ENCODE data around the gene RASA2. TPM values are rescaled to one million over a fixed set of nuclear protein-coding genes. Genes with fewer than 3 reads are reported as not detected.
A peak's percentile ranks its signal among the peaks of the same experiment; 100 is the strongest.

The RASA2 gene
- polyA plus RNA-seq, 1 donor from 2014 or later, result 37.5 TPM

GRCh38 chr3:141575879-141576743, 89.3 kb downstream of the RASA2 start:
- Histone ChIP-seq H4K20me1 (ENCODE audit: insufficient read depth) (no peaks in the 10 kb centered on the region), H3F3A (ENCODE audit: insufficient read depth, low read length, poor library complexity, severe bottlenecking) (no peaks in the 10 kb centered on the region), H2AFZ (ENCODE audit: low read depth, low read length) (no peak overlapping the region), H3K27ac (ENCODE audit: low read length) (no peak overlapping the region), H3K4me3 (ENCODE audit: low read length) (no peak overlapping the region), H3K9me2 (ENCODE audit: insufficient read depth, low read length) (no peaks in the 10 kb centered on the region), H3K9me3 (ENCODE audit: low read length) (no peaks in the 10 kb centered on the region), H3K36me3 (ENCODE audit: insufficient read depth, low read length) (peaks cover 13% of the 10 kb centered on the region), H3K4me2 (ENCODE audit: low read length) (no peak overlapping the region), H3K79me2 (replicated peaks; ENCODE audit: insufficient read depth, low read length) (no peaks in the 10 kb centered on the region), H3K9ac (ENCODE audit: low read length) (no peak overlapping the region), H3K27me3 (ENCODE audit: insufficient read depth, low read depth, low read length) (no peaks in the 10 kb centered on the region)
- TF ChIP-seq POLR2AphosphoS5 (IDR thresholded peaks at IDR 0.05) (no peak), RAD21 (conservative IDR thresholded peaks at IDR 0.05) (peak; percentile 55), CTCF (IDR thresholded peaks at IDR 0.05; ENCODE audit: poor library complexity, severe bottlenecking) (peak; percentile 58), TAF1 (IDR thresholded peaks at IDR 0.05; ENCODE audit: low read depth) (no peak), SMC3 (conservative IDR thresholded peaks at IDR 0.05; ENCODE audit: poor library complexity) (peak; percentile 49)

- Histone ChIP-seq H3K9ac (ENCODE audit: low read length) (no peak overlapping the region), H4K20me1 (ENCODE audit: insufficient read depth) (no peaks in the 10 kb centered on the region), H3K36me3 (ENCODE audit: insufficient read depth, low read length) (peaks cover 13% of the 10 kb centered on the region), H3K4me2 (ENCODE audit: low read length) (no peak overlapping the region), H3F3A (ENCODE audit: insufficient read depth, low read length, poor library complexity, severe bottlenecking) (no peaks in the 10 kb centered on the region), H3K27me3 (ENCODE audit: insufficient read depth, low read depth, low read length) (no peaks in the 10 kb centered on the region), H3K4me3 (ENCODE audit: low read length) (no peak overlapping the region), H3K27ac (ENCODE audit: low read length) (no peak overlapping the region), H3K79me2 (replicated peaks; ENCODE audit: insufficient read depth, low read length) (no peaks in the 10 kb centered on the region), H3K9me3 (ENCODE audit: low read length) (no peaks in the 10 kb centered on the region), H2AFZ (ENCODE audit: low read depth, low read length) (no peak overlapping the region), H3K9me2 (ENCODE audit: insufficient read depth, low read length) (no peaks in the 10 kb centered on the region)
- TF ChIP-seq EP300 (conservative IDR thresholded peaks at IDR 0.05; ENCODE audit: poor library complexity, severe bottlenecking), result no peak
- TF ChIP-seq CTCF (IDR thresholded peaks at IDR 0.05; ENCODE audit: poor library complexity, severe bottlenecking), result peak; percentile 1
- TF ChIP-seq EZH2 (IDR thresholded peaks at IDR 0.05; ENCODE audit: borderline replicate concordance, insufficient read depth, low read length, poor library complexity, severe bottlenecking), result no peak
- TF ChIP-seq POLR2AphosphoS5 (IDR thresholded peaks at IDR 0.05), result no peak
- TF ChIP-seq SMC3 (conservative IDR thresholded peaks at IDR 0.05; ENCODE audit: poor library complexity), result no peak
- TF ChIP-seq RAD21 (conservative IDR thresholded peaks at IDR 0.05), result no peak
- TF ChIP-seq REST (IDR thresholded peaks at IDR 0.05; ENCODE audit: borderline replicate concordance), result no peak
Observed at GRCh38 chr3:141576744-141577052, 89.9 kb downstream of the RASA2 start.
